Spleen (tissue), 7 donors: ENCODE measurements around the gene CLCNKB.

Experiments
- CTCF ChIP-seq, 11 experiments: fragments of 200-600 bp in 7 of 11; fragments of 450-650 bp in 4 of 11; sonication (generic) in 4 of 11; IDR thresholded peaks in 8 of 11; conservative IDR thresholded peaks in 3 of 11; 1 replicate in 7 of 11; 2 replicates in 4 of 11; pipeline versions ENCODE4 v1.4.0 to v1.8.0; 2016 to 2021; ENCODE audit warnings: antibody characterized with exemption in 11 of 11, inconsistent platforms in 4 of 11, mild to moderate bottlenecking in 1 of 11
- POLR2A ChIP-seq, 3 donors: fragments of 450-650 bp; IDR thresholded peaks; one replicate each; pipeline ENCODE4 v1.5.1; 2017; ENCODE audit warnings: antibody characterized with exemption in 3 of 3, mild to moderate bottlenecking in 1 of 3
- donor health status: DM: no; HTN: no; CAD: no; lungs with moderate emphysema.
- donor health status: DM: no; HTN: no; CAD: no.
- donor health status: DM: no; HTN: no; CAD: no.

GRCh38 chr1:16041200-16041599 is 2.4 kb upstream of the CLCNKB start:
- TF ChIP-seq CTCF (IDR thresholded peaks at IDR 0.05 in 8 of 11, conservative IDR thresholded peaks at IDR 0.05 in 3 of 11) (no peak), POLR2A (IDR thresholded peaks at IDR 0.05) (no peak)
